H9 (cell line): Measurements from ENCODE around the gene AFAP1L2. TPM values are rescaled to one million over a fixed set of nuclear protein-coding genes. Genes with fewer than 3 reads are reported as not detected.

ENCODE experiments used
- DNase-seq: peaks from one replicate; pipeline ENCODE4 v3.0.0-alpha.2; 2017
- H2AFZ ChIP-seq: one replicate; pipeline ENCODE4 v1.6.1; 2013; ENCODE audit warnings: mild to moderate bottlenecking, low read length, control low read depth, moderate library complexity
- H2AK5ac ChIP-seq: 2 replicates; pipeline ENCODE4 v1.6.1; 2013; ENCODE audit warnings: low read length, control low read depth, mixed read lengths; ENCODE audit not compliant: insufficient read length
- H2BK120ac ChIP-seq: one replicate; pipeline ENCODE4 v1.6.1; 2013; ENCODE audit warnings: low read depth, mild to moderate bottlenecking, low read length, control low read depth, inconsistent platforms; ENCODE audit not compliant: poor library complexity, severe bottlenecking
- H2BK12ac ChIP-seq: 2 replicates; pipeline ENCODE4 v1.6.1; 2013; ENCODE audit warnings: low read length, control low read depth, mixed read lengths, low read depth; ENCODE audit not compliant: insufficient read length
- H2BK15ac ChIP-seq: 2 replicates; pipeline ENCODE4 v1.6.1; 2013; ENCODE audit warnings: low read depth, low read length, control low read depth
- H2BK20ac ChIP-seq: one replicate; pipeline ENCODE4 v1.6.1; 2013; ENCODE audit warnings: low read depth, mild to moderate bottlenecking, low read length, control low read depth, inconsistent platforms; ENCODE audit not compliant: poor library complexity, severe bottlenecking
- H2BK5ac ChIP-seq: 2 replicates; pipeline ENCODE4 v1.6.1; 2013; ENCODE audit warnings: low read length, control low read depth, mixed read lengths; ENCODE audit not compliant: insufficient read length
- H3K14ac ChIP-seq: 2 replicates; pipeline ENCODE4 v1.6.1; 2013; ENCODE audit warnings: low read length, control low read depth; ENCODE audit not compliant: insufficient read depth
- H3K18ac ChIP-seq: 2 replicates; pipeline ENCODE4 v1.6.1; 2013; ENCODE audit warnings: low read depth, mild to moderate bottlenecking, mixed read lengths, low read length, control low read depth; ENCODE audit not compliant: insufficient read length
- H3K23ac ChIP-seq: 2 replicates; pipeline ENCODE4 v1.6.1; 2013; ENCODE audit warnings: low read length, control low read depth, mixed read lengths, low read depth; ENCODE audit not compliant: insufficient read length
- H3K23me2 ChIP-seq: 2 replicates; pipeline ENCODE4 v1.6.1; 2013; ENCODE audit warnings: low read depth, mild to moderate bottlenecking, mixed read lengths, low read length, control low read depth; ENCODE audit not compliant: insufficient read length, poor library complexity, severe bottlenecking
- H3K27ac ChIP-seq: 2 replicates; pipeline ENCODE4 v1.5.1; 2013; ENCODE audit warnings: low read length, control low read depth, mixed read lengths, low read depth; ENCODE audit not compliant: insufficient read length
- H3K27me3 ChIP-seq: 2 replicates; pipeline ENCODE4 v1.6.1; 2013; ENCODE audit warnings: low read length, control low read depth, inconsistent platforms; ENCODE audit not compliant: insufficient read depth
- H3K4ac ChIP-seq: 2 replicates; pipeline ENCODE4 v1.6.1; 2013; ENCODE audit warnings: low read depth, mild to moderate bottlenecking, control low read depth, inconsistent platforms, low read length, moderate library complexity
- H3K4me1 ChIP-seq: 2 replicates; pipeline ENCODE4 v1.6.1; 2013; ENCODE audit warnings: low read length, control low read depth, inconsistent platforms; ENCODE audit not compliant: insufficient read depth
- H3K4me2 ChIP-seq: 2 replicates; pipeline ENCODE4 v1.6.1; 2013; ENCODE audit warnings: low read length, control low read depth, mixed read lengths; ENCODE audit not compliant: insufficient read length, insufficient read depth
- H3K56ac ChIP-seq: 2 replicates; pipeline ENCODE4 v1.6.1; 2013; ENCODE audit warnings: low read depth, mild to moderate bottlenecking, mixed read lengths, low read length, control low read depth; ENCODE audit not compliant: insufficient read length
- H3K79me1 ChIP-seq: 2 replicates; pipeline ENCODE4 v1.6.1; 2013; ENCODE audit warnings: low read depth, mild to moderate bottlenecking, moderate library complexity, low read length, control low read depth, inconsistent platforms; ENCODE audit not compliant: insufficient read depth, poor library complexity, severe bottlenecking
- H3K79me2 ChIP-seq: 2 replicates; pipeline ENCODE4 v1.6.1; 2013; ENCODE audit warnings: low read length, control low read depth, inconsistent platforms; ENCODE audit not compliant: insufficient read depth
- H3K9ac ChIP-seq: 2 replicates; pipeline ENCODE4 v1.6.1; 2013; ENCODE audit warnings: low read length, control low read depth, mixed read lengths; ENCODE audit not compliant: insufficient read length; ENCODE audit errors: extremely low read depth
- H3K9me3 ChIP-seq: one replicate; pipeline ENCODE4 v1.6.1; 2013; ENCODE audit warnings: low read depth, low read length, inconsistent platforms; ENCODE audit not compliant: control insufficient read depth
- H3T11ph ChIP-seq: one replicate; pipeline ENCODE4 v1.6.1; 2013; ENCODE audit warnings: mild to moderate bottlenecking, low read length, control low read depth, inconsistent platforms
- H4K20me1 ChIP-seq: one replicate; pipeline ENCODE4 v1.6.1; 2013; ENCODE audit not compliant: control insufficient read depth, insufficient read length, insufficient read depth
- H4K5ac ChIP-seq: 2 replicates; pipeline ENCODE4 v1.6.1; 2013; ENCODE audit warnings: low read depth, mild to moderate bottlenecking, mixed read lengths, low read length, control low read depth; ENCODE audit not compliant: insufficient read length
- H4K8ac ChIP-seq: replicated peaks from 2 replicates; pipeline ENCODE4 v1.6.1; 2013; ENCODE audit warnings: low read length, control low read depth, mixed read lengths, low read depth; ENCODE audit not compliant: insufficient read length
- H4K91ac ChIP-seq: 2 replicates; pipeline ENCODE4 v1.6.1; 2013; ENCODE audit warnings: low read depth, mild to moderate bottlenecking, moderate library complexity, mixed read lengths, low read length, control low read depth; ENCODE audit not compliant: insufficient read length
- H3K27ac Mint-ChIP-seq, 3 experiments: 2 replicates in 2 of 3; 3 replicates in 1 of 3; pipeline ENCODE4 v1.8.0; 2020 to 2021; ENCODE audit warnings: mixed read lengths in 3 of 3, mild to moderate bottlenecking in 1 of 3, moderate library complexity in 1 of 3
- H3K27me3 Mint-ChIP-seq: 2 replicates; pipeline ENCODE4 v1.8.0; 2021; ENCODE audit warnings: low read depth, mild to moderate bottlenecking, moderate library complexity, mixed read lengths
- H3K36me3 Mint-ChIP-seq, 3 experiments: 2 replicates in 2 of 3; 3 replicates in 1 of 3; pipeline ENCODE4 v1.8.0; 2020 to 2021; ENCODE audit warnings: low read depth in 3 of 3, mixed read lengths in 3 of 3; ENCODE audit not compliant: insufficient read depth in 1 of 3
- H3K4me1 Mint-ChIP-seq, 2 experiments: 2 replicates each; pipeline ENCODE4 v1.8.0; 2020; ENCODE audit warnings: mixed read lengths in 2 of 2
- H3K4me3 Mint-ChIP-seq, 2 experiments: 2 replicates in 1 of 2; 3 replicates in 1 of 2; pipeline ENCODE4 v1.8.0; 2020 to 2021; ENCODE audit warnings: mild to moderate bottlenecking in 2 of 2, mixed read lengths in 2 of 2, moderate library complexity in 1 of 2
- H3K9me3 Mint-ChIP-seq, 2 experiments: 2 replicates in 1 of 2; 3 replicates in 1 of 2; pipeline ENCODE4 v1.8.0; 2020; ENCODE audit warnings: mild to moderate bottlenecking in 2 of 2, mixed read lengths in 2 of 2, moderate library complexity in 1 of 2
- CTCF ChIP-seq: fragments of 200-600 bp; sonication (generic); conservative IDR thresholded peaks from 3 replicates; pipeline ENCODE4 v1.8.0; 2021; ENCODE audit warnings: antibody characterized with exemption, mild to moderate bottlenecking
- WGBS: extraction: QIAGEN DNeasy Blood & Tissue Kit; methylation state at CpG from one replicate; pipeline ENCODE4 v1.1.7; 2013; ENCODE audit warnings: missing lambda C conversion rate, low lambda C conversion rate, mixed read lengths; ENCODE audit not compliant: insufficient read length; ENCODE audit errors: extremely low coverage; 5-methylcytosine and 5-hydroxymethylcytosine counted together
- total RNA-seq: library from RNA; stranded (reverse); gene quantifications from 2 replicates; pipeline ENCODE4 v1.2.1, GENCODE V29; 2021

The AFAP1L2 gene
- total RNA-seq, 1 experiment from 2014 or later, result 0.77 TPM

- Histone ChIP-seq H3K27me3 (no peaks in the 10 kb centered on the region), H2AK5ac (no peak overlapping the region), H2BK20ac (no peak overlapping the region), H4K8ac (no peak overlapping the region), H3K79me1 (no peaks in the 10 kb centered on the region), H3K4me1 (no peaks in the 10 kb centered on the region; the same call in 1 of the 2 replicates), H3T11ph (no peak overlapping the region), H3K4me2 (no peak overlapping the region), H3K18ac (no peak overlapping the region), H2BK12ac (no peak overlapping the region), H4K91ac (no peak overlapping the region), H3K9me3 (no peaks in the 10 kb centered on the region), H2BK15ac (no peak overlapping the region), H4K20me1 (no peaks in the 10 kb centered on the region), H4K5ac (no peak overlapping the region), H2AFZ (no peak overlapping the region), H3K4ac (no peak overlapping the region), H3K23me2 (no peaks in the 10 kb centered on the region), H3K56ac (no peak overlapping the region), H2BK5ac (no peak overlapping the region), H3K14ac (no peak overlapping the region), H3K9ac (no peak overlapping the region), H3K27ac (no peak overlapping the region), H2BK120ac (no peak overlapping the region), H3K23ac (no peak overlapping the region), H3K79me2 (no peaks in the 10 kb centered on the region)
- no peak for TF ChIP-seq CTCF
- Mint-ChIP-seq H3K4me3 (no peak overlapping the region), H3K4me1 (peaks cover 17% of the 10 kb centered on the region in 2 experiments), H3K27me3 (no peaks in the 10 kb centered on the region; the same call in 1 of the 2 replicates), H3K27ac (peak overlapping the region in 1 of 3 experiments; percentile 45; a peak in 2 of 7 replicates), H3K36me3 (peaks cover 9 to 18% (median 14%) of the 10 kb centered on the region in 3 experiments), H3K9me3 (peaks cover 8 to 10% of the 10 kb centered on the region in 2 experiments)
- WGBS, result no CpG with 5 or more reads among the region's 3 CpGs
- DNase-seq, result no peak
Observed at GRCh38 chr10:114257498-114257897, 146.8 kb downstream of the AFAP1L2 start.
